Stomach (tissue), 19 donors: ENCODE measurements around the gene TSPAN1. TPM values are rescaled to one million over a fixed set of nuclear protein-coding genes. Genes with fewer than 3 reads are reported as not detected.

Experiments
- DNase-seq, 2 donors: peaks; one replicate each; pipeline versions ENCODE4 v3.0.0 to v3.0.0-alpha.2; 2013 to 2019
- H3K27ac ChIP-seq, 5 donors: fragments of 200-600 bp in 4 of 5; sonication (generic) in 4 of 5; one replicate each; pipeline ENCODE4 v1.5.1; 2013 to 2019; ENCODE audit warnings: mild to moderate bottlenecking in 1 of 5, moderate library complexity in 1 of 5
- H3K27me3 ChIP-seq, 3 donors: fragments of 200-600 bp; sonication (generic); one replicate each; pipeline ENCODE4 v1.5.1; 2017 to 2019; ENCODE audit warnings: mixed run types in 1 of 3
- H3K36me3 ChIP-seq, 4 donors: fragments of 200-600 bp; sonication (generic); 1 replicate in 3 of 4; 2 replicates in 1 of 4; pipeline ENCODE4 v1.5.1; 2016 to 2019
- H3K4me1 ChIP-seq, 4 donors: fragments of 200-600 bp; sonication (generic); one replicate each; pipeline ENCODE4 v1.5.1; 2016 to 2019
- H3K4me3 ChIP-seq, 4 donors: fragments of 200-600 bp; sonication (generic) in 3 of 4; one replicate each; pipeline ENCODE4 v1.5.1; 2016 to 2019; ENCODE audit warnings: mild to moderate bottlenecking in 1 of 4
- H3K9me3 ChIP-seq, 4 donors: fragments of 200-600 bp; sonication (generic); one replicate each; pipeline ENCODE4 v1.5.1; 2016 to 2019
- EP300 ChIP-seq: sonication (generic); formaldehyde crosslinking; IDR thresholded peaks from one replicate; pipeline ENCODE4 v1.6.1; 2017; ENCODE audit warnings: antibody characterized with exemption
- POLR2A ChIP-seq, 4 donors: fragments of 450-650 bp; IDR thresholded peaks; one replicate each; pipeline ENCODE4 v1.6.1; 2016; ENCODE audit warnings: antibody characterized with exemption in 4 of 4, control low read depth in 2 of 4, mild to moderate bottlenecking in 1 of 4, moderate library complexity in 1 of 4
- POLR2AphosphoS5 ChIP-seq, 3 donors: sonication (generic); formaldehyde crosslinking; IDR thresholded peaks; one replicate each; pipeline ENCODE4 v1.6.1; 2016; ENCODE audit warnings: antibody characterized with exemption in 3 of 3
- WGBS, 5 donors: extraction: QIAGEN DNeasy Blood & Tissue Kit in 3 of 5; methylation state at CpG; one replicate each; pipeline versions ENCODE4 v1.1.5 to v1.1.7; 2013 to 2018; 5-methylcytosine and 5-hydroxymethylcytosine counted together
- intact Hi-C: fragments of 100-400 bp; cut with DNase I; formaldehyde crosslinking; loops from one replicate; pipeline ENCODE4 v1.15.1; 2023; ENCODE audit warnings: low total_unique reads
- long read RNA-seq, 10 donors: transcript quantifications; one replicate each; lab custom pipeline, GENCODE V29; 2026
- polyA plus RNA-seq, 3 donors: library from polyadenylated mRNA; stranded (reverse); fragments of 200-250 nt; gene quantifications; one replicate each; pipeline ENCODE4 v1.2.3, GENCODE V29; 2013
- total RNA-seq, 5 donors: library from RNA; depleted of rRNA; stranded (reverse); fragments of >200 nt; gene quantifications; one replicate each; pipeline versions ENCODE4 v1.1.0 to v1.2.3, GENCODE V29; 2014 to 2016
- TF ChIP-seq, protein P1 (sequence below), 7 experiments: fragments of 450-650 bp in 4 of 7; fragments of 200-600 bp in 3 of 7; sonication (generic) in 3 of 7; IDR thresholded peaks; one replicate each; pipeline ENCODE4 v1.5.1; 2016 to 2019; ENCODE audit warnings: antibody characterized with exemption in 7 of 7, control low read depth in 2 of 7, mild to moderate bottlenecking in 1 of 7
- donor health status: healthy with polysubstance abuse.
- donor health status: Bipolar disorder and iron deficiency.
- donor health status: healthy.

Gene TSPAN1, protein sequence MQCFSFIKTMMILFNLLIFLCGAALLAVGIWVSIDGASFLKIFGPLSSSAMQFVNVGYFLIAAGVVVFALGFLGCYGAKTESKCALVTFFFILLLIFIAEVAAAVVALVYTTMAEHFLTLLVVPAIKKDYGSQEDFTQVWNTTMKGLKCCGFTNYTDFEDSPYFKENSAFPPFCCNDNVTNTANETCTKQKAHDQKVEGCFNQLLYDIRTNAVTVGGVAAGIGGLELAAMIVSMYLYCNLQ
- total RNA-seq (100 to 1,000 TPM in 2 of 5 donors, 10 to 100 TPM in 3; 52.1 to 154 (median 79.9) TPM), polyA plus RNA-seq (100 to 1,000 TPM in 1 of 3 donors, 10 to 100 TPM in 2; 35.9 to 131 (median 38.5) TPM)
- long read RNA-seq, donor 1, transcript TSPAN1-204 (3 exons, 590 nt) = major isoform, 7 of 50 reads
- long read RNA-seq, donor 1, partial matches to known transcripts = 43 of 50 reads
- long read RNA-seq, donor 1, other reads (novel, unspliced or antisense) = 0 of 50 reads
- long read RNA-seq, donor 2, partial matches to known transcripts = 58 of 62 reads
- long read RNA-seq, donor 2, other reads (novel, unspliced or antisense) = 0 of 62 reads
- long read RNA-seq, donor 3, partial matches to known transcripts = 18 of 20 reads
- long read RNA-seq, donor 3, other reads (novel, unspliced or antisense) = 0 of 20 reads
- long read RNA-seq, donor 4 = 0 reads
- long read RNA-seq, donor 5, partial matches to known transcripts = 7 of 9 reads
- long read RNA-seq, donor 5, other reads (novel, unspliced or antisense) = 0 of 9 reads
- long read RNA-seq, donor 6 = 0 reads
- long read RNA-seq, donor 7, transcript TSPAN1-204 (3 exons, 590 nt) = major isoform, 8 of 167 reads
- long read RNA-seq, donor 7, partial matches to known transcripts = 159 of 167 reads
- long read RNA-seq, donor 7, other reads (novel, unspliced or antisense) = 0 of 167 reads
- long read RNA-seq, donor 8, partial matches to known transcripts = 35 of 40 reads
- long read RNA-seq, donor 8, other reads (novel, unspliced or antisense) = 5 of 40 reads
- long read RNA-seq, donor 9, partial matches to known transcripts = 6 of 6 reads
- long read RNA-seq, donor 9, other reads (novel, unspliced or antisense) = 0 of 6 reads
- long read RNA-seq, donor 10, partial matches to known transcripts = 49 of 51 reads
- long read RNA-seq, donor 10, other reads (novel, unspliced or antisense) = 0 of 51 reads

DNA sequence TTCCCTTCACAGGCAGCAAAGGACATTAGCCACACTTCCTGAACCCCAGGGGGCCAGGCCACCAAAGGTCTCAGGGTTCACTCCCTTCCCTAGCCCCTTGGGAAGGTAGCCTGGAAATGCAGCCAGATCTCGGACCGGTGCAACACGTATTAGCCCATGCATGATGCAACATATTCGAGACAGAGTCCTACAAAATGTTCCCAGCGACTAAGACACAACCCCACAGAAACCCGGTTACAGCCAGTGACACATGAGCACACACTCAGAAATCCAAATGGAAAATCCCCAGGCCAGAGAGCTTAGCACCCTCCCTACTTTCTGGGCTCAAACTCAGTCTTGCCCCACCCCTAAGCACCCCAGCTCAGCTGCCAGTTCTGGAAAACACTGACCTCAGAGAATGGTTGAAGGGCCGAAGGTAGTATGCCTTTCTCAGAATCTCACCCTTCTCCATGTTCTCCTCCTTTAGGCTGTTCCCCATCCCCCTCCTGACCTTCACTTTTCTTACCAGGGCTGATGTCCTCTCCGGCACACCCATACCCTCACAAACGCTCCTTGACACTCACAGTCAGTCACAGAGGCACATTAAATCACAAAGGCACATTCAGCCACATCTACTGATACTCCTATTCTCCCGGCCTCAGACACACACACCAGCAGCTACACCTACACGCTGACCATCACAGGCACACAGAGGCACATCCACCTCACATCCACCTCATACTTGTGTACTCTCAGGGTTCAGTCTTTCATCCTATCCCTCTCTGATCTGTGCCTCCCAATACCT, at the start of gene TSPAN1:
Gene TSPAN1 (plus strand): TSS at position 640 of the 784 bp plus-strand sequence. CDS start 6,021 bp downstream, outside the sequence.
- peak; percentile 48 to 61 for DNase-seq
- no peaks in the 10 kb centered on the region for H3K36me3 ChIP-seq
- intact Hi-C loops = loop anchor here (5.0 kb wide), 1 partner anchor 137 kb away; no protein-coding TSS in a partner anchor
- 29 to 52% (median 32%) methylated on average over 7 to 11 of the region's 11 CpGs for WGBS, 5 donors
- peaks cover 31 to 54% (median 43%) of the 10 kb centered on the region in 4 donors for H3K4me1 ChIP-seq
- no peaks in the 10 kb centered on the region for H3K9me3 ChIP-seq
- no peak within 1 kb of the TSS for H3K4me3 ChIP-seq
- H3K27me3 ChIP-seq = no peaks in the 10 kb centered on the region
- H3K27ac ChIP-seq = peak within 1 kb of the TSS; percentile 22 to 83 (median 74)
- TF ChIP-seq EP300 (no peak), POLR2AphosphoS5 (IDR thresholded peaks at IDR 0.05) (peak; percentile 21 to 34 (median 27))

DNA sequence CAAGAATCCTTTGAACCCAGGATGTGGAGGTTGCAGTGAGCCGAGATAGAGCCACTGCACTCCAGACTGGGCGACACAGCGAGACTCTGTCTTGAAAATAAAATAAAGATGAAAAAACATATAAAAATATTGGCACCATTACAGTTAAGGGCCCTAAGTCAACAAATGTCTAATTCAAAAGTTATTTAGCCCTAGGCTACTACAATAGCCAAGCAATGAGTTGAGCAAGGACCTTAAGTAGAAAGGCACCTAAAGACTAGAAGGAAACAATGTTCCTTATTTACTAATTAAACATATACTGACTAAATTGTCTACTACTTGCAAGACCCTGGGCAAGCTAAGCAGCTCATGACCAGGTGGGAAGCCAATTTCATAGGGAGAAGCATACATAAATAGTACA, 46.5 kb upstream of the TSPAN1 start:
- peak overlapping the region in 2 of 4 donors; percentile 1 to 64 for H3K4me3 ChIP-seq
- WGBS, 5 donors = 84 to 94% (median 86%) methylated on average over 3 of the region's 3 CpGs
- H3K9me3 ChIP-seq = no peaks in the 10 kb centered on the region
- no peak for DNase-seq
- no peaks in the 10 kb centered on the region for H3K36me3 ChIP-seq
- intact Hi-C loops = no loop called here
- peaks cover 0 to 39% (median 11%) of the 10 kb centered on the region in 4 donors for H3K4me1 ChIP-seq
- TF ChIP-seq EP300 = no peak
- TF ChIP-seq POLR2A (IDR thresholded peaks at IDR 0.05) = no peak
- TF ChIP-seq POLR2AphosphoS5 (IDR thresholded peaks at IDR 0.05) = no peak
- TF ChIP-seq, protein P1, sequence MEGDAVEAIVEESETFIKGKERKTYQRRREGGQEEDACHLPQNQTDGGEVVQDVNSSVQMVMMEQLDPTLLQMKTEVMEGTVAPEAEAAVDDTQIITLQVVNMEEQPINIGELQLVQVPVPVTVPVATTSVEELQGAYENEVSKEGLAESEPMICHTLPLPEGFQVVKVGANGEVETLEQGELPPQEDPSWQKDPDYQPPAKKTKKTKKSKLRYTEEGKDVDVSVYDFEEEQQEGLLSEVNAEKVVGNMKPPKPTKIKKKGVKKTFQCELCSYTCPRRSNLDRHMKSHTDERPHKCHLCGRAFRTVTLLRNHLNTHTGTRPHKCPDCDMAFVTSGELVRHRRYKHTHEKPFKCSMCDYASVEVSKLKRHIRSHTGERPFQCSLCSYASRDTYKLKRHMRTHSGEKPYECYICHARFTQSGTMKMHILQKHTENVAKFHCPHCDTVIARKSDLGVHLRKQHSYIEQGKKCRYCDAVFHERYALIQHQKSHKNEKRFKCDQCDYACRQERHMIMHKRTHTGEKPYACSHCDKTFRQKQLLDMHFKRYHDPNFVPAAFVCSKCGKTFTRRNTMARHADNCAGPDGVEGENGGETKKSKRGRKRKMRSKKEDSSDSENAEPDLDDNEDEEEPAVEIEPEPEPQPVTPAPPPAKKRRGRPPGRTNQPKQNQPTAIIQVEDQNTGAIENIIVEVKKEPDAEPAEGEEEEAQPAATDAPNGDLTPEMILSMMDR (IDR thresholded peaks at IDR 0.05) = no peak
- H3K27ac ChIP-seq = no peak overlapping the region
- H3K27me3 ChIP-seq = peaks cover 0 to 11% (median 0%) of the 10 kb centered on the region in 3 donors

DNA sequence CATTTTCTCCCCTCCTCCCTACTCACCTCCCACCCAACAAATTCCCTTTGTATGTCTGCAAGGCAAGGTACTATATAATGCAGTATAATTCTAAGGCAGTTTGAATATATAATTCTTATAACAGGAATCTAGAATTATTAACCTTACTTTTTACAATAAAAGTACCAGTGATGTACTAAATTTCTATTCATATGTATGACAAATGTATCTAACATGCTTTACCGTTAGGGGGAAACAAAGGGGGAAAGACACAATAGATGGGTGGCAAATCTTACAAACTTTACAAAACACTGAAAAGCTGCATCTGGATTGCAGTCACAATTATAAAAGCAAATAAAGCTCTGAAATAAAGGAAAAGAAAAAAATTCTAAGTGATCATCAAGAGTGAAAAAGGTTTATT, 44.8 kb upstream of the TSPAN1 start:
- peaks cover 10 to 56% (median 24%) of the 10 kb centered on the region in 4 donors for H3K4me1 ChIP-seq
- TF ChIP-seq POLR2A (IDR thresholded peaks at IDR 0.05) = no peak
- TF ChIP-seq, protein P1 (IDR thresholded peaks at IDR 0.05) = no peak
- TF ChIP-seq EP300 = no peak
- no peak for TF ChIP-seq POLR2AphosphoS5 (IDR thresholded peaks at IDR 0.05)
- DNase-seq = no peak
- intact Hi-C loops = no loop called here
- H3K27ac ChIP-seq = peak overlapping the region in 1 of 5 donors; percentile 98
- H3K27me3 ChIP-seq = peaks cover 0 to 11% (median 0%) of the 10 kb centered on the region in 3 donors
- no peaks in the 10 kb centered on the region for H3K9me3 ChIP-seq
- H3K36me3 ChIP-seq = no peaks in the 10 kb centered on the region
- 43 to 68% (median 61%) methylated on average over 1 of the region's 1 CpG for WGBS, 5 donors
- peak overlapping the region; percentile 58 to 65 (median 64) for H3K4me3 ChIP-seq

DNA sequence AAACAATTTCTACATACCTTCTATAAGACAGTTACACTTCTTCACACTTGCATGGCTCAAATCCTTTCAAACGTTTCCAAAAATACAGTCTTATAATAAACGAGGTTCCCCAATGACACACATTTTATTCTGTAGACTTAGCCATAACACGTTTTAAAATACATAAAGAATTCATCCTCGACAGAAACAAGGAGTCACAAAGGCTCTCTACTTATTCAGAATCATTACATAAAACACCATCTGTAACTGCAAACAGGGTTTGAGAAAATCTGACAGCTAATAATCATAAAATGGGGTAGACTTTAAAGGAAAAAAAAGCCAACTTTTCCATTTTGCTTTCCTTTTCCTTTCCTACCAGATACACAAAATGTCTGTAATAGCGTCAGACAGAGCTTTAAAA, 44.3 kb upstream of the TSPAN1 start:
- intact Hi-C loops = no loop called here
- Histone ChIP-seq H3K27ac (peak overlapping the region in 3 of 5 donors; percentile 95 to 98 (median 95)), H3K4me3 (peak overlapping the region; percentile 58 to 65 (median 64)), H3K4me1 (peaks cover 10 to 61% (median 26%) of the 10 kb centered on the region in 4 donors), H3K9me3 (no peaks in the 10 kb centered on the region), H3K27me3 (peaks cover 0 to 11% (median 0%) of the 10 kb centered on the region in 3 donors), H3K36me3 (no peaks in the 10 kb centered on the region)
- TF ChIP-seq POLR2AphosphoS5 (IDR thresholded peaks at IDR 0.05) = no peak
- TF ChIP-seq POLR2A (IDR thresholded peaks at IDR 0.05) = no peak
- TF ChIP-seq, protein P1 (IDR thresholded peaks at IDR 0.05) = no peak
- no peak for TF ChIP-seq EP300
- 15 to 36% (median 23%) methylated on average over 5 of the region's 5 CpGs for WGBS, 5 donors
- no peak for DNase-seq
